Measurements from ENCODE around the gene EYA2.

The EYA2 gene

DNA sequence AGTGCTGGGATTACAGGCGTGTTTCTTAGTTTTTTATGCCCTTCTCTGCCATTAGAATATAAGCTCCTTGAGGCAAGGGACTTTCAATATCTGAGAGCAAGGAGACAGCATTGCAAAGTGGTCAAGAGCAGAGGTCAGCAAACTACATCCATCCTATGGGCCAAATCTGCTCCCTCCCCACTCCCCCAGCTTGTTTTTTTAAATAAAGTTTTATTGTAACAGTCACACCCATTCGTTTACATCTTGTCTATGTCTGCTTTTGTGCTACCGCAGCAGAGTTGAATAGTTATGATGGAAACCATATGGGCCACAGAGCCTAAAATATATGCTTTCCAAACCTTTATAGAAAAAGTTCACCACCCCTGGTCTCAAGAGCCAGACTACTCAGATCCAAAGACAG lies 227.9 kb downstream of the EYA2 start:
- DNase-seq, result no peak

GRCh38 chr20:47124181-47124717 lies 229.6 kb downstream of the EYA2 start:
- DNase-seq, result no peak

- no peak for DNase-seq
Measured at GRCh38 chr20:47125508-47125757, 230.8 kb downstream of the EYA2 start.

DNA sequence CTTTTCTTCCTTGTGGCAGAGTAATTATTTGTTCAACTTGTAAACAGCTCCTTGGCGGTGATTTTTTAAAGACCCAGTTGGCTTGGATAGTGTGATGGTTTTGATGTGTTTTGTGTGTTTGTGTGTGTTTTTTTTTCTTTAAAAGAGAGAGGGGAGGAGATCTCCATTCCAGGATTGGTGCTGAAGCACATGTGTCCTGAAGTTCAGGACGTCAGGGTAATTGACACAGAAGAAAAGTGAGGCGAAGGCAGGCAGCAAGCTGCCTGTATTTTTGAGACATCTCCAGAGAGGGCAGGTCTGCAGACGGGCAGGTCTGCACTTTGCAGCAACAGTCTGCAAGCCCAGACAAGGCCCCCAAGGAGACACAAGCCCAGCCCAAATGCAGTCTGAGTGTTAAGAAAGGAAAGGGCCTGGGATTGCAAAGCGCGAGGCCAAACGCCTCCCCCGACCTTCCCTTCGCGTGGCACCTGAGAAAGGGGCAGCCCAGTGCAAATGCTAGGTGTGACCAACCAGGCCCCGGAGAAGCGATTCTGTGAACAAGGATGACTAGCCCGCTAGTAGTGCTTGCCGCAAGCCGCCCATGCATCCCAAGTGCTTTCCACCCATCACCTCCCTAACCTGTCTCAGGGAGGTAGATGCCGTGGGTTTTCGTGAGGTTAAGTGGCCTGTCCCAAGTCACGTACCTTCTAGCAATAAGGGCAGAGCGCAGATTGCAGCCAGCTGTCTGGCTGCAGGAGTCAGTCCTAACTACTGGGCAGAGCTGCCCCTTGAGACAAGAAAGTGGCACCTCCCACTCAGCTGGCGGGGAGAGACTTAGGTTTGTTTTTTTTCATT lies 231.3 kb downstream of the EYA2 start:
- DNase-seq, result no peak

DNA sequence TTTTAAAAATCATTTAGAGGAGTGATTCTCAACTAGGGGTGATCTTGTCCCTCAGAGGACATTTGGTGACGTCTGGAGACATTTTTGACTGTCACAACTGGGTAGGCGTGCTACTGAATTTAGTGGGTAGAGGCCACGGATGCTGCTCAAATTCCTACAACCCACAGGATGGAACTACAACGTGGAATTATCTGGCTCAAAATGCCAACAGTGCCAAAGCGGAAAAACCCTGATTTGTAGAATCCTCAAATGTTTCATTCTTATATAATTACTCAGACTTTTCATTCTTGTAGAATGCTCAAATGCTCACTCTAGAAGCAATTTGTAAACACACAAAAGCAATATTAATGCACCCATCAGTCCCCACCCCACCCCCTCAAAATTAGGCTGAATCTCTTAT lies 232.1 kb downstream of the EYA2 start:
- DNase-seq, result no peak

GRCh38 chr20:47127546-47127945 lies 232.9 kb downstream of the EYA2 start:
- DNase-seq, result no peak

- DNase-seq, result no peak
Measured at GRCh38 chr20:47127999-47128398, 233.4 kb downstream of the EYA2 start.

- no peak for DNase-seq
Measured at GRCh38 chr20:47129306-47129705, 234.7 kb downstream of the EYA2 start.

DNA sequence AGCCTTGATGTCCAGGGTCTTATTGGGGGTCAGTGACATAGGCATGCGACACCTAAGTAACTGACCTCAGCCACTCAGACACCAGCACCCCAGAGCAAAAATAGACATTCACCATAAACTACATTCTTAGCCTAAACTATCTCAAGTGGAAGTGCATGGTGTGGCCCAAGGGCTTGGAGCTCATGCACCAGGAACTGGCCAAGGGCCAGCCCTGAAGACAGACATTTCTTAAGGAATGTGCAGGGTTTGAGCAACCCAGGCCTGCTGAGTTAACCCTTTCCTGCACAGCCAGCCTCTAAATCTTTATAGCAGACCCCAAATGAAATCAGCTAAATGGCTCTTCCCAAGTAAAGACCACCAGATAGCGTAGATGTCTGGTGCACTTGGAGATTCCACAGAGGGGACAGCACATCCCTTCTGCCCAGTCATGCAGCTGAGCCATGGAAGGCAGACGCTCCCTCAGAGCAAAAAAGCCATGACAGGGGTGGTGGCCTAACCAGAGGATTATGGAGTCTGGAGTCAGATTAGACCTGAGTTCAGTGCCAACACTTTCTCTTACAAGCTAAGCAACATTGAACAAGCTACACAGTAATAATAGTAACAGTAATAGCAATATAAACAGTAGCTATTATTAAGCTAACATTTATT lies 239.3 kb downstream of the EYA2 start:
- no peak for DNase-seq

DNA sequence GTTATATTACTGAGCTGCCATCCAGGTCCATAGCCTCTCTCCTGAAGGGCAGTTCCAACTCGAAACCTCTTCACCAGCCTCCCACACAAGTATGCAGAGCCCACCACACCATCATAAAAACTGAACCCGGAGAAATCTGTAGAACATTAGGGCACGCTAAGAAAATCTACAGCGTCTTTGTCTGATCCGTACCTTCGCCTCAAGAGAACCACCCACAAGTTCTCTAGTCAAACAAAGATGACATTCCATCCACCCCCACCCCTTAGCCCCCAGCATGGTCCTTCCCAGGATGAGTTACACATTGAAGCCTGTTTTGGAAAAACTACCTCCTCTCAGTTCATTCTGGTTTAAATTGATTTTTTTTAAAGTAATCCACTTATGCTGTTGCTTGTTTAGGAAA lies 242.1 kb downstream of the EYA2 start:
- DNase-seq, result no peak

GRCh38 chr20:47137231-47137870 lies 242.7 kb downstream of the EYA2 start:
- no peak for DNase-seq

DNA sequence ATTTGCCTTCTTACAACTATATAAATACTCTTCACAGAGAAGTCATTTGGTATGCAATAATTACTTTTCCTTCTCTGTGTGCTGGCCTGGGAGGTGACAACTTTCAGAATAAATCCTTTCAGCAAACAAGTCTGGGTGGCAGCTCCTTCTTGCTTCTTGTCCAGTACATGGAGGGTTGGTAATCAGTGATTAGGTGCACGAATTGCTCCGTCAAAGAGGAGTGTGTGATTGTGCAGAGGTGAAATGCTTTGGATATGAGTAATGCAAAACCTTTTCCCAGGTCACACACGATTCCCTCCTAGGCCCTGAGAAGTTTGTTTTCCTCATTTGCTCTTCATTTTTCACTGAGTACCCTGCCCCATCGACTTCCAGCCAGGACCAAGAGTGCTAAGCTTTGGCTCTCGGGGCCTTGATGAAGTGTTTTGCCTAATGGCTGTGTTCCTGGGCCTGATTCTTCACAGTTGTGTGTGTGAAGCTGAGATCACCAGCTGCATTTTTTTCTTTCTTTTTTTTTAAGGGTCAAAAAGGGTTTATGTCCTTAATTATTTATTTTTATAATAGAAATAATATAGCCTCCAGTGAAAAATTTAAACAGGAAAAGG lies 245.4 kb downstream of the EYA2 start:
- DNase-seq, result no peak

DNA sequence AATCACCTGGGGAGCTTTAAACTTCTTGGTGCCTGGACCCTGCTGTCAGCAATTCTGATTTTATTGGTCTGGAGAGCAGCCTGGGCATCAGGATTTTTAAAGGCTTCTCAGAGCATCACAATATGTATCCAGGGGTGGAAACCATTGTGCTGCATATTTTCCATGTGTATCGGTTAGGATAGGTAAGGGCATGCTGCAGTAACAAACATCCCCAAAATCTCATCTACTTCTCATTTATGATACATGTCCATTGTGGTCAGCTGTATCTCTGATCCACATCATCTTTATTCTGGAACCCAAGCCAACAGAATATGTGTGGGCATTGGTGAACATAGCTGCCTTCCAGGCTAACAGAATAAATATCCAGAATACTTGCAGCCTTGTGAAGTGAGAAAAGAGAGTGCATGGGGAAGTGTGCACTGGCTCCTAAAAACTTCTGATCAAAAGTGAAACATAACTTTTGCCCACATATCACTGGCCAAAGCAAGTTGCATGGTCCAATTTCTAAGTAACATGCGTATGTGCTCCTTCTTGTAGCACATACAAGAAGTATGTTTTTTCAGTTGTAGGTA lies 246.8 kb downstream of the EYA2 start:
- DNase-seq, result no peak

- DNase-seq, result no peak
Measured at GRCh38 chr20:47141941-47142773, 247.5 kb downstream of the EYA2 start.

- DNase-seq, result no peak
Measured at GRCh38 chr20:47142774-47143170, 248.1 kb downstream of the EYA2 start.

GRCh38 chr20:47143657-47144056 lies 249.0 kb downstream of the EYA2 start:
- DNase-seq, result no peak

GRCh38 chr20:47144463-47144862 lies 249.8 kb downstream of the EYA2 start:
- no peak for DNase-seq

DNA sequence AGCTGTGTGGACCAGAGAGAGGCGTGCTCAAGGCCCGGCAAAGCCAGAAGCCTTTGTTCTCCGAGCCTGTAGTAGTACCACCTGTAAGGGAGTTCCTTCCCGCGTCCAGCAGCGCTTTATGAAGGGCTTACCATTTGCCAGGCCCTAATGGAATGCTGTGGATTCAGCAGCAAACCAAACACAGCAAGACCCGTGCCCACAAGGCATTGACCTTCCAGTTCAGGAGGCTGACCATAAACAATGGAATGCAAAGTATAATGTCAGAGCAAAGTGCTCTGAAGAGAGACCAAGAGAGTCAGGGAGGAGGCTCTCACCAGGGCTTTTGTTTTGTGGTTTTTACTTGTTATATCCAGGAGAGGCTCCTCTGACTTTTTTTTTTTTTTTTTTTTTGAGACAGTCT lies 252.0 kb downstream of the EYA2 start:
- DNase-seq, result no peak

DNA sequence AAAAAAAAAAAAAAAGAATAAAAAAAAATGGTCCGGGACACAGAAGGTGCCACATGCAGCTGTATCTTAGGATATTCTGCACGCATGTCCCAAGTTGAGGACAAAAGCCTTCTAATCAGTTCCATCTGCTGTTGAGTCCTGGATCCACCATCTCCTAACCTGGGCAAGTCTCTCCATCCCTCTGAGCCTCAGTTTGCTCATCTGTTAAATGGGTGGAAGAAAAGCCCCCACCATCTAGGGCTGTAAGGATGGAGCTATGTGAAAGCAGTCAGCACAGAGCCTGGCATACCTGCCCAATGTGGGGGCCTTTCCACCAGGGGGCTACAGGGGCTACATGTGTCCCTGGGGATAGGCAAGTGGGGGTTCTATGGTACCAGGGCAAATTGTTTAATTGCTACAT lies 253.4 kb downstream of the EYA2 start:
- no peak for DNase-seq

GRCh38 chr20:47149939-47150338 lies 255.3 kb downstream of the EYA2 start:
- DNase-seq, result no peak

GRCh38 chr20:47150403-47151152 lies 255.9 kb downstream of the EYA2 start:
- no peak for DNase-seq

- DNase-seq, result no peak
Measured at GRCh38 chr20:47152068-47152467, 257.4 kb downstream of the EYA2 start.

All from activated CD4-positive, alpha-beta T cell treated with anti-CD3 and anti-CD28 coated beads for 4 hours (primary cell).